Measurements from ENCODE around the gene ARFRP1. TPM values are rescaled to one million over a fixed set of nuclear protein-coding genes. Genes with fewer than 3 reads are reported as not detected.

The ARFRP1 gene
- total and polyA plus RNA-seq, 2 of the 13 experiments (the other 11 are each of a cell fraction or from before 2014, with no cell fraction given), result 32.0 to 51.1 TPM

DNA sequence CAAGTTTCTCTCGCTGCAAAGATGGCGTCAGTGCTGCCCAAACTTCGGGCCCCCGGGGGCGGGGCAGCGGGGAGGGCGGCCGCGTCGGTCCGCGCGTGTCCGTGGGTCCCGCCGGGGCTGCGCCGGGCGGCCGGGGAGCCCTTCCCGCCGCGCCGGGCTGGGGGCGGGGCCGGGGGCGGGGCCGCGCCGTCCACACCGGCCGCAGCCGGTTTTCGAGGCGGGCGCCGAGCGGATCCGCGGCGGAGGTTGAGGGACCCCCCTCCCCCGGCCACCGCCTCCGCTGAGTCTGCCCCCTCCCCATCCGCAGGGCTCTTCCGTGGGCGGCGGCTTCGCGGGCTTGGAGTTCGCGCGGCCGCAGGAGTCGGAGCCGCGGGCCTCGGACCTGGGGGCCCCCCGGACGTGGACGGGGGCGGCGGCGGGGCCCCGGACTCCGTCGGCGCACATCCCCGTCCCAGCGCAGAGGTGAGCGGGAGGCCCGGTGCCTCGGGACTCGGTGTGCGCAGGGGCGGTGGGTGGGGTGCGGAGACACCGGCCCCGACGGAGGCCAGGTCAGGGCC lies 32.4 kb upstream of the ARFRP1 start (continued):
- TF ChIP-seq ZNF768 (CRISPR knock-in tag; IDR thresholded peaks at IDR 0.05) (no peak), ZNF232 (CRISPR knock-in tag; IDR thresholded peaks at IDR 0.05; ENCODE audit: borderline replicate concordance) (no peak), KLF15 (CRISPR knock-in tag; IDR thresholded peaks at IDR 0.05; ENCODE audit: borderline replicate concordance) (no peak), MYC (CRISPR knock-in tag; IDR thresholded peaks at IDR 0.05; ENCODE audit: borderline replicate concordance) (no peak), SMARCC2 (IDR thresholded peaks at IDR 0.05) (no peak), TRAFD1 (CRISPR knock-in tag; IDR thresholded peaks at IDR 0.05; ENCODE audit: borderline replicate concordance) (no peak), ZNF296 (CRISPR knock-in tag; conservative IDR thresholded peaks at IDR 0.05) (no peak), U2AF1 (optimal IDR thresholded peaks at IDR 0.05; ENCODE audit: low read depth, low read length) (no peak), NRL (CRISPR knock-in tag; IDR thresholded peaks at IDR 0.05; ENCODE audit: borderline replicate concordance) (no peak), TARDBP (CRISPR knock-in tag; IDR thresholded peaks at IDR 0.05) (no peak), ZNF317 (CRISPR knock-in tag; IDR thresholded peaks at IDR 0.05) (no peak)
- TF ChIP-seq, protein P1, sequence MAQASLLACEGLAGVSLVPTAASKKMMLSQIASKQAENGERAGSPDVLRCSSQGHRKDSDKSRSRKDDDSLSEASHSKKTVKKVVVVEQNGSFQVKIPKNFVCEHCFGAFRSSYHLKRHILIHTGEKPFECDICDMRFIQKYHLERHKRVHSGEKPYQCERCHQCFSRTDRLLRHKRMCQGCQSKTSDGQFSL (CRISPR knock-in tag; IDR thresholded peaks at IDR 0.05), result no peak
- TF ChIP-seq, protein P2, sequence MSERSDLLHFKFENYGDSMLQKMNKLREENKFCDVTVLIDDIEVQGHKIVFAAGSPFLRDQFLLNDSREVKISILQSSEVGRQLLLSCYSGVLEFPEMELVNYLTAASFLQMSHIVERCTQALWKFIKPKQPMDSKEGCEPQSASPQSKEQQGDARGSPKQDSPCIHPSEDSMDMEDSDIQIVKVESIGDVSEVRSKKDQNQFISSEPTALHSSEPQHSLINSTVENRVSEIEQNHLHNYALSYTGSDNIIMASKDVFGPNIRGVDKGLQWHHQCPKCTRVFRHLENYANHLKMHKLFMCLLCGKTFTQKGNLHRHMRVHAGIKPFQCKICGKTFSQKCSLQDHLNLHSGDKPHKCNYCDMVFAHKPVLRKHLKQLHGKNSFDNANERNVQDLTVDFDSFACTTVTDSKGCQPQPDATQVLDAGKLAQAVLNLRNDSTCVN (CRISPR knock-in tag; IDR thresholded peaks at IDR 0.05; ENCODE audit: borderline replicate concordance), result no peak
- TF ChIP-seq, protein P3, sequence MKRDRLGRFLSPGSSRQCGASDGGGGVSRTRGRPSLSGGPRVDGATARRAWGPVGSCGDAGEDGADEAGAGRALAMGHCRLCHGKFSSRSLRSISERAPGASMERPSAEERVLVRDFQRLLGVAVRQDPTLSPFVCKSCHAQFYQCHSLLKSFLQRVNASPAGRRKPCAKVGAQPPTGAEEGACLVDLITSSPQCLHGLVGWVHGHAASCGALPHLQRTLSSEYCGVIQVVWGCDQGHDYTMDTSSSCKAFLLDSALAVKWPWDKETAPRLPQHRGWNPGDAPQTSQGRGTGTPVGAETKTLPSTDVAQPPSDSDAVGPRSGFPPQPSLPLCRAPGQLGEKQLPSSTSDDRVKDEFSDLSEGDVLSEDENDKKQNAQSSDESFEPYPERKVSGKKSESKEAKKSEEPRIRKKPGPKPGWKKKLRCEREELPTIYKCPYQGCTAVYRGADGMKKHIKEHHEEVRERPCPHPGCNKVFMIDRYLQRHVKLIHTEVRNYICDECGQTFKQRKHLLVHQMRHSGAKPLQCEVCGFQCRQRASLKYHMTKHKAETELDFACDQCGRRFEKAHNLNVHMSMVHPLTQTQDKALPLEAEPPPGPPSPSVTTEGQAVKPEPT (CRISPR knock-in tag; IDR thresholded peaks at IDR 0.05; ENCODE audit: low read depth), result no peak
